ENCODE measurements around the gene GNL1.
"Not testable (repeated sequence)": the region's sequence is repeated elsewhere in the genome, so short reads cannot be mapped to it uniquely, and the experiment has no call there.

DNA sequence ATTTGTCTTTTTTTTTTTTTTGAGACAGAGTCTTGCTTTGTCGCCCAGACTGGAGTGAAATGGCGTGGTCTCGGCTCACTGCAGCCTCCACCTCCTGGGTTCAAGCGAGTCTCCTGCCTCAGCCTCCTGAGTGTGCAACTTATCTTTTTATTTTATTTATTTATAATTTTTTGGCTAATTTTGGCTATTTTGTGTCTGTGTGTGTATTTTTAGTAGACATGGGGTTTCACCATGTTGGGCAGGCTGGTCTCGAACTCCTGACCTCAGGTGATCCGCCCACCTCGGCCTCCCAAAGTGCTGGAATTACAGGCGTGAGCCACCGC lies 39.6 kb downstream of the GNL1 start:
- TF ChIP-seq, protein P1, sequence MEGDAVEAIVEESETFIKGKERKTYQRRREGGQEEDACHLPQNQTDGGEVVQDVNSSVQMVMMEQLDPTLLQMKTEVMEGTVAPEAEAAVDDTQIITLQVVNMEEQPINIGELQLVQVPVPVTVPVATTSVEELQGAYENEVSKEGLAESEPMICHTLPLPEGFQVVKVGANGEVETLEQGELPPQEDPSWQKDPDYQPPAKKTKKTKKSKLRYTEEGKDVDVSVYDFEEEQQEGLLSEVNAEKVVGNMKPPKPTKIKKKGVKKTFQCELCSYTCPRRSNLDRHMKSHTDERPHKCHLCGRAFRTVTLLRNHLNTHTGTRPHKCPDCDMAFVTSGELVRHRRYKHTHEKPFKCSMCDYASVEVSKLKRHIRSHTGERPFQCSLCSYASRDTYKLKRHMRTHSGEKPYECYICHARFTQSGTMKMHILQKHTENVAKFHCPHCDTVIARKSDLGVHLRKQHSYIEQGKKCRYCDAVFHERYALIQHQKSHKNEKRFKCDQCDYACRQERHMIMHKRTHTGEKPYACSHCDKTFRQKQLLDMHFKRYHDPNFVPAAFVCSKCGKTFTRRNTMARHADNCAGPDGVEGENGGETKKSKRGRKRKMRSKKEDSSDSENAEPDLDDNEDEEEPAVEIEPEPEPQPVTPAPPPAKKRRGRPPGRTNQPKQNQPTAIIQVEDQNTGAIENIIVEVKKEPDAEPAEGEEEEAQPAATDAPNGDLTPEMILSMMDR (IDR thresholded peaks at IDR 0.05; ENCODE audit: borderline replicate concordance, extremely low read depth, low read length, poor library complexity, severe bottlenecking): not testable (repeated sequence)
- not testable (repeated sequence) for TF ChIP-seq EZH2 (IDR thresholded peaks at IDR 0.05; ENCODE audit: borderline replicate concordance, low read depth, low read length, severe bottlenecking)

All from DND-41 (cell line).